GM23248 (cell line): ENCODE data around the gene EFCAB10.

ENCODE experiments used
- EZH2 ChIP-seq: fragments of 200-600 bp; sonication (generic); IDR thresholded peaks from 2 replicates; pipeline ENCODE4 v1.6.1; 2018; ENCODE audit warnings: antibody characterized with exemption, mild to moderate bottlenecking; ENCODE audit not compliant: insufficient read depth, poor library complexity, severe bottlenecking
- EZH2phosphoT487 ChIP-seq: fragments of 200-600 bp; sonication (generic); IDR thresholded peaks from 2 replicates; pipeline ENCODE4 v1.6.1; 2018; ENCODE audit warnings: antibody characterized with exemption, moderate library complexity, mild to moderate bottlenecking, low read depth; ENCODE audit not compliant: insufficient read depth

DNA sequence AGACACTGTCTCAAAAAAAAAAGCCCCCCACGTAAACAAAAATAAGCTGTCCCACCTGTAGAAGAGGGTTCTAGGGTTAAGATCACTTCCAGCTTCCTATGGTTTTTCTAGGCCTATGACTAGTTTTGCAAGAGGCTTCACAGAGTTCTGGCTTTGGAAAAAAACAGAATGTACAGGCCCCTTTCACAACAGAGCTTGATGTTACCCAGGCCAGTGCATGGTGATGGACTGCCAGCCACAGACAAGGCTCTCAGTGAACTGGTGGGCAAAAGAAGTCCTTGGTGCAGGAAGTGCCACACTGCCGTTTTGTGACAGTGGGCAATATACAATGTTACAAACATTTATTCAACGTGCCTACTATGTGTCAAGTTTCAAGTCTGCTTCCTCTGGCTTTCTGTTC is 18.3 kb upstream of the EFCAB10 start:
- TF ChIP-seq EZH2 (no peak), EZH2phosphoT487 (no peak)
